Breast epithelium (tissue), 3 donors: ENCODE measurements around the gene PRRC2B.

Experiments
- POLR2A ChIP-seq: fragments of 450-650 bp; IDR thresholded peaks from one replicate; pipeline ENCODE4 v1.6.1; 2016; ENCODE audit warnings: antibody characterized with exemption, mild to moderate bottlenecking, moderate library complexity
- POLR2AphosphoS5 ChIP-seq, 3 donors: sonication (generic); formaldehyde crosslinking; IDR thresholded peaks; one replicate each; pipeline ENCODE4 v1.6.1; 2017; ENCODE audit warnings: antibody characterized with exemption in 3 of 3
- TF ChIP-seq, protein P1 (sequence below), 3 donors: fragments of 450-650 bp; IDR thresholded peaks; one replicate each; pipeline ENCODE4 v1.5.1; 2016 to 2017; ENCODE audit warnings: antibody characterized with exemption in 3 of 3, mild to moderate bottlenecking in 3 of 3, moderate library complexity in 3 of 3

DNA sequence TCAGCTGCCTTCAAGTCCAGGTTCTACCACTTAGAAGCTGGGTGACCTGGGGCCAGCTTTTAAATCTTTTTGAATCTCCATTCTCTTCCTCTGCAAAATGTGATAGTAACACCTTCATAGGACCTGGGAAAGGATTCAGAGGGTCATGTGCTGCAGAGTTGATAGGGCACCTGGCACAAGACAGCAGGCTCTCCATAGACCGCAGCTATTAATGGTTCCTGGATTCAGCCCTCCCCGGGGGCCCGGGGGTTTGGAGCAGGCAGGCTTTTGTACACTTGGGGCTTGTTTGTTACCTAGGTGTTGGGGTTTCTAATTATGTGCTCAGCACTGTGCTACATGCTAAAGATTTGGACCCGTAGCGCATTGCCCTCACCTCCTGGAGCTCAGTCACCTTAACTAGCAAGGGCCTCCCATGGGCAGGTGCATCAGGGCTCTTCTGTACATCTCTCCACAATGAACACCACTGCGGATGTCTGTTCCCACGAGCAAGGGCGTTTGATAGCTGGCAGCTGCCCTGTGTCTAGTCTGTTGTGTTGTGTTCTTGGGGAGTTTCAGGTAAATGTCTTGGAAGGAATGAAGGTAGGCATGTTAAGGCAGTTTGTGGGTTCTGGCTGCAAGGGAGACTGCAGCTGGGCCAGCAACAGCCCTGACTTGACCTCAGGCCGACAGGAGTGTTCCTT, 12.1 kb downstream of the PRRC2B start:
- TF ChIP-seq, protein P1, sequence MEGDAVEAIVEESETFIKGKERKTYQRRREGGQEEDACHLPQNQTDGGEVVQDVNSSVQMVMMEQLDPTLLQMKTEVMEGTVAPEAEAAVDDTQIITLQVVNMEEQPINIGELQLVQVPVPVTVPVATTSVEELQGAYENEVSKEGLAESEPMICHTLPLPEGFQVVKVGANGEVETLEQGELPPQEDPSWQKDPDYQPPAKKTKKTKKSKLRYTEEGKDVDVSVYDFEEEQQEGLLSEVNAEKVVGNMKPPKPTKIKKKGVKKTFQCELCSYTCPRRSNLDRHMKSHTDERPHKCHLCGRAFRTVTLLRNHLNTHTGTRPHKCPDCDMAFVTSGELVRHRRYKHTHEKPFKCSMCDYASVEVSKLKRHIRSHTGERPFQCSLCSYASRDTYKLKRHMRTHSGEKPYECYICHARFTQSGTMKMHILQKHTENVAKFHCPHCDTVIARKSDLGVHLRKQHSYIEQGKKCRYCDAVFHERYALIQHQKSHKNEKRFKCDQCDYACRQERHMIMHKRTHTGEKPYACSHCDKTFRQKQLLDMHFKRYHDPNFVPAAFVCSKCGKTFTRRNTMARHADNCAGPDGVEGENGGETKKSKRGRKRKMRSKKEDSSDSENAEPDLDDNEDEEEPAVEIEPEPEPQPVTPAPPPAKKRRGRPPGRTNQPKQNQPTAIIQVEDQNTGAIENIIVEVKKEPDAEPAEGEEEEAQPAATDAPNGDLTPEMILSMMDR (IDR thresholded peaks at IDR 0.05) = no peak
- no peak for TF ChIP-seq POLR2A
- TF ChIP-seq POLR2AphosphoS5 (IDR thresholded peaks at IDR 0.05) = no peak
